ENCODE measurements around the gene NTNG1.

GRCh38 chr1:107229711-107230110 lies 88.9 kb downstream of the NTNG1 start:
- TF ChIP-seq CTCF (IDR thresholded peaks at IDR 0.05; ENCODE audit: insufficient read depth, low read length) = no peak
- TF ChIP-seq POLR2AphosphoS5 (IDR thresholded peaks at IDR 0.05; ENCODE audit: low read depth) = no peak
- no peak for TF ChIP-seq REST (IDR thresholded peaks at IDR 0.05; ENCODE audit: insufficient replicate concordance, low read depth)
- TF ChIP-seq GABPA (IDR thresholded peaks at IDR 0.05; ENCODE audit: low read depth) = no peak
- TF ChIP-seq SPI1 (IDR thresholded peaks at IDR 0.05; ENCODE audit: borderline replicate concordance, low read depth) = no peak
